ENCODE measurements around the gene FMNL2.

DNA sequence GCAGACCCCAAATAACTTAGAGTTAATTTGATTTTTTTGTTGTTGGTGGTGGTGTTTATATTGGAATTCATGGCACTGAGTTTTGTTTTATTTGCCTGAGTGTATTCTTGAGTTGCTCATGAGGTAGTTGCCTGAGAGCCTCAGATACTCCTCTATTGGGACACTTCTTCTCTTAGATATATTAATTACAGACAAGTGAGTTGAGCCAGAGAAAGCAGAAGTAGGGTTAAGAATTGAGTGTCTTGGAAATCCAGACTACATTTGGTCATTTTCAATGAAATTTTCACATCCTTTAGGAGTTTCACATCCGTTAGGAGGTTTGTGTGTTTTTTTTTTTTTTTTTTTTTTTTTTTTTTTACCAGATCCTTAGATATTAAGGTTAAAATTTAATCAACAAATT lies 29.0 kb downstream of the FMNL2 start:
- TF ChIP-seq, protein P1, sequence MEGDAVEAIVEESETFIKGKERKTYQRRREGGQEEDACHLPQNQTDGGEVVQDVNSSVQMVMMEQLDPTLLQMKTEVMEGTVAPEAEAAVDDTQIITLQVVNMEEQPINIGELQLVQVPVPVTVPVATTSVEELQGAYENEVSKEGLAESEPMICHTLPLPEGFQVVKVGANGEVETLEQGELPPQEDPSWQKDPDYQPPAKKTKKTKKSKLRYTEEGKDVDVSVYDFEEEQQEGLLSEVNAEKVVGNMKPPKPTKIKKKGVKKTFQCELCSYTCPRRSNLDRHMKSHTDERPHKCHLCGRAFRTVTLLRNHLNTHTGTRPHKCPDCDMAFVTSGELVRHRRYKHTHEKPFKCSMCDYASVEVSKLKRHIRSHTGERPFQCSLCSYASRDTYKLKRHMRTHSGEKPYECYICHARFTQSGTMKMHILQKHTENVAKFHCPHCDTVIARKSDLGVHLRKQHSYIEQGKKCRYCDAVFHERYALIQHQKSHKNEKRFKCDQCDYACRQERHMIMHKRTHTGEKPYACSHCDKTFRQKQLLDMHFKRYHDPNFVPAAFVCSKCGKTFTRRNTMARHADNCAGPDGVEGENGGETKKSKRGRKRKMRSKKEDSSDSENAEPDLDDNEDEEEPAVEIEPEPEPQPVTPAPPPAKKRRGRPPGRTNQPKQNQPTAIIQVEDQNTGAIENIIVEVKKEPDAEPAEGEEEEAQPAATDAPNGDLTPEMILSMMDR (IDR thresholded peaks at IDR 0.05; ENCODE audit: poor library complexity, severe bottlenecking): no peak
- TF ChIP-seq POLR2AphosphoS5 (IDR thresholded peaks at IDR 0.05) (no peak), EP300 (conservative IDR thresholded peaks at IDR 0.05; ENCODE audit: poor library complexity, severe bottlenecking) (no peak), EZH2 (IDR thresholded peaks at IDR 0.05; ENCODE audit: borderline replicate concordance, insufficient read depth, low read length, poor library complexity, severe bottlenecking) (no peak), TAF1 (IDR thresholded peaks at IDR 0.05; ENCODE audit: low read depth) (no peak)
- TF ChIP-seq, protein P2, sequence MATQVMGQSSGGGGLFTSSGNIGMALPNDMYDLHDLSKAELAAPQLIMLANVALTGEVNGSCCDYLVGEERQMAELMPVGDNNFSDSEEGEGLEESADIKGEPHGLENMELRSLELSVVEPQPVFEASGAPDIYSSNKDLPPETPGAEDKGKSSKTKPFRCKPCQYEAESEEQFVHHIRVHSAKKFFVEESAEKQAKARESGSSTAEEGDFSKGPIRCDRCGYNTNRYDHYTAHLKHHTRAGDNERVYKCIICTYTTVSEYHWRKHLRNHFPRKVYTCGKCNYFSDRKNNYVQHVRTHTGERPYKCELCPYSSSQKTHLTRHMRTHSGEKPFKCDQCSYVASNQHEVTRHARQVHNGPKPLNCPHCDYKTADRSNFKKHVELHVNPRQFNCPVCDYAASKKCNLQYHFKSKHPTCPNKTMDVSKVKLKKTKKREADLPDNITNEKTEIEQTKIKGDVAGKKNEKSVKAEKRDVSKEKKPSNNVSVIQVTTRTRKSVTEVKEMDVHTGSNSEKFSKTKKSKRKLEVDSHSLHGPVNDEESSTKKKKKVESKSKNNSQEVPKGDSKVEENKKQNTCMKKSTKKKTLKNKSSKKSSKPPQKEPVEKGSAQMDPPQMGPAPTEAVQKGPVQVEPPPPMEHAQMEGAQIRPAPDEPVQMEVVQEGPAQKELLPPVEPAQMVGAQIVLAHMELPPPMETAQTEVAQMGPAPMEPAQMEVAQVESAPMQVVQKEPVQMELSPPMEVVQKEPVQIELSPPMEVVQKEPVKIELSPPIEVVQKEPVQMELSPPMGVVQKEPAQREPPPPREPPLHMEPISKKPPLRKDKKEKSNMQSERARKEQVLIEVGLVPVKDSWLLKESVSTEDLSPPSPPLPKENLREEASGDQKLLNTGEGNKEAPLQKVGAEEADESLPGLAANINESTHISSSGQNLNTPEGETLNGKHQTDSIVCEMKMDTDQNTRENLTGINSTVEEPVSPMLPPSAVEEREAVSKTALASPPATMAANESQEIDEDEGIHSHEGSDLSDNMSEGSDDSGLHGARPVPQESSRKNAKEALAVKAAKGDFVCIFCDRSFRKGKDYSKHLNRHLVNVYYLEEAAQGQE (IDR thresholded peaks at IDR 0.05; ENCODE audit: borderline replicate concordance): no peak
